Dedifferentiated amniotic fluid mesenchymal stem cell (primary cell): ENCODE results near the gene ZNF777.
"Not testable (repeated sequence)": the region's sequence is repeated elsewhere in the genome, so short reads cannot be mapped to it uniquely, and the experiment has no call there.

Experiments
- DNase-seq: peaks from one replicate; pipeline ENCODE4 v3.0.0-alpha.2; 2016; ENCODE audit errors: extremely low spot score

The ZNF777 gene

DNA sequence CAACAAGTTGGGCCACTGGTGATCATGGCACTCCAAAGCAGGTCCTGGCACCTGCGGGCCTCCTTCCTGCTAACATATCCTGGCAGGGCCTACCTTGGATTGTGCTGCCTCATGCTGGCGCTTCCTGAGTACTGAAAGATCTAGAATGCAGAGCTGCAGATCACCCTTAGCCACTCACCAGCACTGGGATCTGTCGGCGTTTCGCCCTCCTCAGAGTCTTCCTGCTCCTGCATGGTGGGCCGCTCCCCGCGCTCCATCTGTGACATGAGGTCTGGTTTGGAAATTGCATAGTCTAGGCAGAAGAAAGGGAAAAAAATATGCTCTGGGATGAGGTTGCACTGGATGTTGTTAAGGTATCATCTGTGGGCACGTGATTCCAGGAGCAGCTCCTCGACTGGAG, 10.0 kb downstream of the ZNF777 start:
- DNase-seq = no peak

- DNase-seq = no peak
Observed at GRCh38 chr7:149449897-149450296, 11.0 kb downstream of the ZNF777 start.

DNA sequence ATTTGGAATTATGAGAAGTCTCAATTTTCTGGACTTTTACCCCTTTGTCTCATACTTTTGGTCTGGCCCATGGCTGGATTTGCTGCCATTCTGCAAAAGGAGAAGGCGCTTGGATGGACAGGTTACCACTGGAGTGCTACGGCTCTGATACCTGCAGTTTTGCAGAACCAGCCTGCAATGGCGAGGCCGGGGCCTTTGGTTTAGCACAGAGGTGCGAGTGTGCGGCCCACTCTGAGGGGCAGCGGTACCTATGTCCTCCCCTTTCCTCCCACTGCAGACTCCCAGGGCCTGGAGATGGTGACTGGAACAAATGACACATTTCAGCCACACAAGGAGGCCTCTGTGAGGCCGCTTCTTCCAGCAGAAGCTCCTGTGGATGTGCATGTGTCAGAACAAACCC, 11.9 kb downstream of the ZNF777 start:
- no peak for DNase-seq

- not testable (repeated sequence) for DNase-seq
Observed at GRCh38 chr7:149446026-149446425, 14.8 kb downstream of the ZNF777 start.

- no peak for DNase-seq
Observed at GRCh38 chr7:149444287-149444686, 16.6 kb downstream of the ZNF777 start.

DNA sequence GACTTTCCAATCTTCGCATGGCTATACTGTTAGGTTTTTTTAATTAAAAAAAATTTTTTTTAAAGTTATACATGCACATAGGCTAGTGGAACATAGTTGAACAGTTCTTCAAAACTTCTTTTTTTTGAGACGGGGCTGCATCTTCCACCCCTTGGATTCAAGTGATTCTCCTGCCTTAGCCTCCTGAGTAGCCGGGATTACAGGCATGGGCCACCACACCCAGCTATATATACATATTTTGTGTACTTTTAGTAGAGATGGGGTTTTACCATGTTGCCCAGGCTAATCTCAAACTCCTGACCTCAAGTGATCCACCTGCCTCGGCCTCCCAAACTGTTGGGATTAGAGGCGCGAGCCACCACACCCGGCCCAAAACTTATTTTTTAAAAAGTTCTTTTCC, 17.3 kb downstream of the ZNF777 start:
- no peak for DNase-seq

GRCh38 chr7:149442924-149443323, 17.9 kb downstream of the ZNF777 start:
- no peak for DNase-seq

DNA sequence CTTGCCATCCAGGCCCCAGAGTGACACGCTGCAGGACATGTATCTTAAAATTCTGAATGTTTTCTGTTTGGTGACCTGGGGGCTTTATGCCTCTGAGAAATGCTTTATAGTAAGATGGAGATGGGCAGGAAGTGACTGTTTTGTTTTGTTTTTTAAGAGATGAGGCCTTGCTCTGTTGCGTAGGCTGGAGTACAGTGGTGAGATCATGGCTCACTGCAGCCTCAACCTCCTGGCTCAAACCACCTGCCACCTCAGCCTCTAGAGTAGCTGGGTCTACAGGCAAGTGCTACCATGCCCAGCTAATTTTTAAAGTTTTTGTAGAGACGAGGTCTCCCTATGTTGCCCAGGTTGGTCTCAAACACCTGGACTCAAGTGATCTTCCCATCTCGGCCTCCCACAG, 20.6 kb downstream of the ZNF777 start:
- no peak for DNase-seq

DNA sequence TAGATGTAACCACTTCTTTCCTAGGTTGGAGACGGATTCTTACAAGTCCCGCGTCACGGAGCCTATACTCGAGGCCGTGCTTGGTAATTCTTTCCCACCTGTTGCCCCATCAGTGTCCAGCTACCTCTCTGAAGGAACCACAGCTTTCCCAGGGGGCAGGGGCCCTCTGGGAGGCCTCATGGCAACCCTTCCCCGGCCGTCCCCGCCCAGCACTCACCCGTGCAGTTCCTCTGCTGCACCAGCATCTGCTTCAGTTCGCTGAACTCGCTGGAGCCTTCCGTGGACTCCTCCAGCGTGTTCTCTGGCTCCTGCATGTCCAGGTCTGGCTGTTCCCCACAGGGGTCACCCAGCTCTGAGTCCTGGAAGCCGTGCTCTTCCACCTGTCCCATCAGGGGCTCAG, 24.5 kb downstream of the ZNF777 start:
- DNase-seq = no peak

- no peak for DNase-seq
Observed at GRCh38 chr7:149433124-149433523, 27.7 kb downstream of the ZNF777 start.

GRCh38 chr7:149432121-149432691, 28.7 kb downstream of the ZNF777 start:
- DNase-seq = no peak

DNA sequence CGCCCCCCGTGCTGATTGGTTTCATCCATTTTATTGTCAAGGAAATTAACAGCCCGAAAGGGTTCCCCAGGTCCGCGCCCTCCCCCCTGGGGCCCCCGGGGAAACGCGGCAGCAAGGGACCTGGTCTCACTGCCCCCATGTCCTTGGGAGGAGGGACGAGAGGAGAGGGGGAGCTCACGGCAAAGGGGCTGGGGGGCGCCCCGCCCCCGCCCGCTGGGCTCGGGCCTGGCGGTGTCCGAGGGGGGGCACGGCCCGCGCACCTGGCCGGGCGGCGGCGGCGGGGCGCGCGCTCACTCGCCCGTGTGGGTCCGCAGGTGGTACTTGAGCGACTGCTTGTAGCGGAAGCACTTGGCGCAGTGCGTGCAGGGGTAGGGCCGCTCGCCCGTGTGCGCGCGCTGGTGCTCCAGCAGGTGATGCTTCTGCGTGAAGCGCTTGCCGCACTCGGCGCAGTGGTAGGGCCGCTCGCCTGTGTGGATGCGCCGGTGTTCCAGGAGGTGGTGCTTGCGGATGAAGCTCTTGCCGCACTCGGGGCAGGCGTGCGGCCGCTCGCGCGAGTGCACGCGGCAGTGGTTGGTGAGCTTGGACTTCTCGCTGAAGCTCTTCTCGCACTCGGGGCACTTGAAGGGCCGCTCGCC, 29.3 kb downstream of the ZNF777 start:
- DNase-seq = no peak

- no peak for DNase-seq
Observed at GRCh38 chr7:149430192-149430591, 30.7 kb downstream of the ZNF777 start.

DNA sequence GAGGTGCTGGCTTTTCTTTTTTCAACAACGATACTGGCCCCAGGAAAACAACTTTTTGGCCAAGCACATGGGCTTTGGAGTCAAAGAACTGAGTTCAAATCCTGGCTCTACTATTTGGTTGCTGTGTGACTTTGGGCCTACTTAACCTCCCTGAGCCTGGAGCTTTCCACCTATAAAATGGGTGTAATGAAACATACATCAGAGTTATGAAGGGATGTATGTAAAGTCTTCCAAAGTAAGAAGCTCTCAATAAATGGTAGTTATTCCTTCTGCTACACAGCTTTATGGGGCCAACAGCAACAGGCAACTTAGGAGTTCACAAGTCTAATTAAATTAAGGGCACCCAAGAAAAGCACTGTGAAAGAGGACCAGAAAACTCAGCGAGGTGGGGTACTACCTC, 33.0 kb downstream of the ZNF777 start:
- no peak for DNase-seq

GRCh38 chr7:149427096-149427680, 33.7 kb downstream of the ZNF777 start:
- no peak for DNase-seq

DNA sequence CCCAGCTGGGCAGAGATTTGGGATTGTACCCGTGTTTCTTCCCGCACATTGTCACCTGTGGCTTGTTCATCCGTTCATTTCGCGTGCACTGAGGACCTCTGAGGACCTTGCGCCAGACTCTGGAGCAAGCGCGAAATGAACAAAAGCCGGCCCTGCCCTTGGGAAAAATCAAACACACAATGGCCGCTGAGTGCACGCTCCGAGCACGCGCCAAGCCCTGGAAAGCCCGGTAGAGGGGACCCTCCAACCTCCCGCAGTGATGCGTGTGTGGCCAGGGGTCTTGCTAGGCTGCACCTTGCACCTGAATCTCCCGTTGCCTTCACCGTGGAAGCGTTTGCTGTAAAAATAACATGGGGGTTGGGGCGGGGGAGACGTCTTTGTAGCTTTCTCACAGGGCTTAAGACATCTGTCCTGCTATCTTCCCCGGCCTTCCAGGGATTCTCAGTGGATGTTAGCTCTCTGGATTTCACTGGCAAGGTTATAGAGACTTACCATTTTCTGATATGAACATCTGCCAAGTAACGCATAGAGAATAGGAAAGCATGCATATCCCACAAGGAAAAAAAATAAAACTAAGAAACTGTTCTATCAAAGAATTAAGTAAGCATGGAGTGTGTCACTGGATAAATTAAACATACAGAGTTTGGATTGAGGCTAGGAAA, 37.3 kb downstream of the ZNF777 start:
- DNase-seq = no peak

- DNase-seq = no peak
Observed at GRCh38 chr7:149422914-149423301, 38.0 kb downstream of the ZNF777 start.

DNA sequence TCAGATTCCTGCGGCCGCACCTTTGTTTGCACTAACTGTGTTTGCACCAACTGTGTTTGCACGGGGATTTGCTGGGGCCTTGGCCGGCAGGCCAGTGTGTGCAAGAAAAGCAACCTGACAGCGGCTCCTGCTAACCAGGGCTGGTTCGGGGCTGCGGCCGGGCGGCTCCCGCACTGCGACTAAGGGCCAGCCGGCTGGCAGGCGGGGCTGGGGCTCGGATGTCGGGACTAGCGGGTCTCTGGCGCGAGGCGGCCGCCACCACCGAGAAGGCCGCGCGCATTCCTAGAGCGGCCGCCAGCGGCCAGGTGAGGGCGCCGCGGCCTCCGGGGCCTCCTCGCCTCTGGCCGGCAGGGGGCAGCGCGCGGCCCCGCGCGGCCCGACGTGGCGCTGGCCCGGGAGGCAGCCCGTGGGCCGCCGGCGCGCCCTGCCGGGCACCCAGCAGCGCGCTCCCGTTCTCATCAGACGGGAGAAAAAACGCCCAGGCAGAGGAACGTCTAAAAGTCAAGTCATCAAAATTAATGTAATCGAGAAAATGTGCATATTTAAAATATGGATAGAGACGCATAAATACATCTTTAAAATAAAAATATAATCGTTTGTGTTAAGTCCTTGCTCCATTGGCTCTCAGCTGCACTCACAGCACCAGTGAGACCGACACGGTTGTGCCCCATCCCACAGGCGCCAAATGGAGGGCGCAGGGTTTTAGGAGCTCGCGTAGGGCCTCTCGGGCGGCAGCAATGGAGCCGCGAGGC, 38.5 kb downstream of the ZNF777 start:
- peak; percentile 27 for DNase-seq

DNA sequence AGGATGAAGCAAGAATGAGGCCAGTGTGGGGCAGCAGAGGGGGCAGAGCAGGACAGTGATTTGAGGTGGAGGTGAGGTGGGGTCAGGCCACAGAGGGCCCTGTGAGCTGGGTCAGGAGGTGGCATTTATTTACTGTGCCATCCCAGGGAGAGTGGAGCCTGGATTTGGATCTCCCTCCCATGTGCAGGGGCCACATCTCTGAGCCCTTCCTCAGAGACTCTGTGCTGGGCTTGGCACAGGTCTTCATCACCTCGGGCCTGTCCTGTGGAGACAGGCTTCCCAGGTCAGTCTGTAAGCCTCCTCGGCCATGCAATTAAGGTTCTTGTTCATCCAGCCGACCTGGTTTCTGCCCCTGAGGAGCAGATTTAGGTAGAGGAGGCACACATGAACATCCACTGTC, 40.9 kb downstream of the ZNF777 start:
- no peak for DNase-seq

DNA sequence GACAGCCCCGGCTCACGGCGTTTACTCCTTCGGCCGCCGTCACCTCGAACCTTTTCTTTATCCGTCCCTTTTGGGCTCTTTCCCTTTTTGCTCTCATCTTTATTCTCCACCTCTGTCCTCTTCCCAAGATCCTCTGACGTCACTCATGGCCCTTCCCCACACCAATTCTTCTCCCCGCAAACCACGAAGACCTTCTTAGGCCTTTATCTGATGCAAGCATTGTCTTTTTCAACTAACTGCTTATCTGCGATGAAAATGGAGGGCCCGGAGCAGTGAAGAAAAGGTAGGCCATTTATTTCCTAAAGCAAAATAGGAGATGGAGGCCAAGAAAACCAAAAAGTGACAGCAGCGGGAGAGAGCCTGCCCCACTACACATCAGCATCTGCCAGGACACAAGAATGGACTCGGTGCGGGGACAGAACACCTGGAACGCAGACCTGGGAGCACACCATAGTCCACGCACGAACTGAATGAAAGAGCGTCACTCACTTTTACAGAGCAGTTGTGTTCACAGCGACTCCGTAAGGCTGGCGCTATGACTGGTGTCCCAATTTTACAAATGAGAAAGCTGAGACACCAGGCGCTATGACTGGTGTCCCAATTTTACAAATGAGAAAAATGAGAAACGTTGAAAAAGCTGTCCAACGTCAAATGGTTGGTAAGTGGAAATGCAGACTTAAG, 45.3 kb downstream of the ZNF777 start:
- DNase-seq = no peak

DNA sequence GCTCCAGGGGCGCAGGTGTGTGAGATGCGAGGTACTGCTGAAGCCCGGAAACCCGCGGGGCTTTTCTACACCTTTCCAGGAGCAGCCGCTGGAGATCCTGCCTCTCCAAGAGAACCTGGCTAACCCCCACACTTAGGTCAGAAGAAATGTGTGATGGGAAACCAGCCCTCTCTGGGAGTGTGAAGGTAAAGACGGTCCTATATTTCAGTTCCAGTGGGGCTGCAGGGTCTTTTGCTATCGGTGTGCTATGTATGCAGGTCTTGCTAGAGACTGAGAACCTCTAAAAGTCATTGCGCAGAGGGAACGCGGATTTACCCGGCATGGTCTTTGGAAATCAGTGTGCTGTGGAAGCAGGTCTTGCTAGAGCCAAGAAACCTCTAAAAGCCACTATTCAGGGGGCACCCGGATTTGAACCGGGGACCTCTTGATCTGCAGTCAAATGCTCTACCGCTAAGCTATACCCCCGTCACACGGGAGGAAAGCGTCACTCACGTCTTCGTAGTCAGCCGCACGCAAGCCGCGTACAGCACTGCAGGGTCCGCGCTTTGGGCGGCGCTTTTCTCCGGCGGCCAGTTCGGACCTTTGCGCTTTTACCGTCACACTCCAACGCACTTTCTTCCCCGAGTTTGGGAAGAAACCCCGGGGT, 46.0 kb downstream of the ZNF777 start:
- no peak for DNase-seq
